GM19238 (cell line): Measurements from ENCODE around the gene CENPT.
"Not testable (repeated sequence)": the region's sequence is repeated elsewhere in the genome, so short reads cannot be mapped to it uniquely, and the experiment has no call there.

Experiments used
- DNase-seq: peaks from one replicate; pipeline ENCODE4 v3.0.0; 2011; ENCODE audit warnings: low spot score; ENCODE audit not compliant: insufficient read length

The CENPT gene

GRCh38 chr16:67877064-67877463 lies 29.6 kb upstream of the CENPT start:
- DNase-seq: no peak

- DNase-seq: no peak
Measured at GRCh38 chr16:67874372-67874771, 26.9 kb upstream of the CENPT start.

GRCh38 chr16:67873435-67874370 lies 26.2 kb upstream of the CENPT start:
- DNase-seq: no peak

- DNase-seq: peak; percentile 93
Measured at GRCh38 chr16:67872631-67873434, 25.3 kb upstream of the CENPT start, which contains the start of gene EDC4. Gene EDC4 (plus strand): TSS chr16:67873052. CDS start chr16:67873262, 210 bp downstream.

- DNase-seq: no peak
Measured at GRCh38 chr16:67872131-67872630, 24.7 kb upstream of the CENPT start.

- no peak for DNase-seq
Measured at GRCh38 chr16:67871256-67871655, 23.8 kb upstream of the CENPT start.

GRCh38 chr16:67869653-67870052 lies 22.2 kb upstream of the CENPT start:
- no peak for DNase-seq

- DNase-seq: no peak
Measured at GRCh38 chr16:67868290-67868689, 20.8 kb upstream of the CENPT start.

- DNase-seq: no peak
Measured at GRCh38 chr16:67865318-67865717, 17.8 kb upstream of the CENPT start.

GRCh38 chr16:67864594-67864993 lies 17.1 kb upstream of the CENPT start:
- no peak for DNase-seq

GRCh38 chr16:67864044-67864443 lies 16.6 kb upstream of the CENPT start:
- DNase-seq: not testable (repeated sequence)

- DNase-seq: no peak
Measured at GRCh38 chr16:67862623-67863583, 15.4 kb upstream of the CENPT start.

- no peak for DNase-seq
Measured at GRCh38 chr16:67861877-67862276, 14.4 kb upstream of the CENPT start.

- DNase-seq: no peak
Measured at GRCh38 chr16:67860589-67861398, 13.3 kb upstream of the CENPT start.

GRCh38 chr16:67858500-67858899 lies 11.0 kb upstream of the CENPT start:
- no peak for DNase-seq

GRCh38 chr16:67857547-67858233 lies 10.2 kb upstream of the CENPT start:
- no peak for DNase-seq

- no peak for DNase-seq
Measured at GRCh38 chr16:67856927-67857546, 9.5 kb upstream of the CENPT start.

GRCh38 chr16:67855789-67856188 lies 8.3 kb upstream of the CENPT start:
- DNase-seq: no peak

GRCh38 chr16:67853670-67854069 lies 6.2 kb upstream of the CENPT start:
- no peak for DNase-seq
